HG02840 (cell line): ENCODE results near the gene GNAT2.

ENCODE experiments used
- ATAC-seq: cut with Tn5 transposase; IDR thresholded peaks from one replicate; pipeline ENCODE4 v1.9.1; 2021; ENCODE audit warnings: mild to moderate bottlenecking, moderate library complexity, moderate number of reproducible peaks; ENCODE audit not compliant: unreplicated experiment, low FRiP score

GNAT2 gene

GRCh38 chr1:109643385-109644230 is 24.2 kb upstream of the GNAT2 start:
- peak; percentile 65 for ATAC-seq

GRCh38 chr1:109642626-109643025 is 23.2 kb upstream of the GNAT2 start:
- no peak for ATAC-seq

GRCh38 chr1:109641861-109642260 is 22.4 kb upstream of the GNAT2 start:
- no peak for ATAC-seq

- ATAC-seq: no peak
Measured at GRCh38 chr1:109641078-109641740, 21.8 kb upstream of the GNAT2 start.

GRCh38 chr1:109640285-109640865 is 21.0 kb upstream of the GNAT2 start:
- ATAC-seq: no peak

GRCh38 chr1:109639841-109640184 is 20.4 kb upstream of the GNAT2 start:
- ATAC-seq: no peak

GRCh38 chr1:109639063-109639840 is 19.8 kb upstream of the GNAT2 start:
- ATAC-seq: no peak

- ATAC-seq: no peak
Measured at GRCh38 chr1:109637446-109637845, 18.0 kb upstream of the GNAT2 start.

- no peak for ATAC-seq
Measured at GRCh38 chr1:109636201-109636952, 17.0 kb upstream of the GNAT2 start.

GRCh38 chr1:109635862-109636200 is 16.4 kb upstream of the GNAT2 start:
- ATAC-seq: no peak

- ATAC-seq: no peak
Measured at GRCh38 chr1:109634771-109635750, 15.6 kb upstream of the GNAT2 start.

- ATAC-seq: no peak
Measured at GRCh38 chr1:109634292-109634691, 14.9 kb upstream of the GNAT2 start.

- ATAC-seq: no peak
Measured at GRCh38 chr1:109632671-109633346, 13.4 kb upstream of the GNAT2 start.

GRCh38 chr1:109631513-109632505 is 12.4 kb upstream of the GNAT2 start:
- ATAC-seq: no peak

- no peak for ATAC-seq
Measured at GRCh38 chr1:109630898-109631512, 11.6 kb upstream of the GNAT2 start.

- no peak for ATAC-seq
Measured at GRCh38 chr1:109630081-109630897, 10.9 kb upstream of the GNAT2 start.
